ENCODE measurements around the gene CHI3L2. TPM values are rescaled to one million over a fixed set of nuclear protein-coding genes. Genes with fewer than 3 reads are reported as not detected.
A peak's percentile ranks its signal among the peaks of the same experiment; 100 is the strongest.

Gene CHI3L2
- total and polyA plus RNA-seq, 10 of the 15 experiments (the other 5 are each of a cell fraction or from before 2014, with no cell fraction given): 37.1 to 508 (median 98.3) TPM

- Histone ChIP-seq H4K20me1 (ENCODE audit: control insufficient read depth, insufficient read depth) (no peaks in the 10 kb centered on the region), H3K79me2 (ENCODE audit: control insufficient read depth, insufficient read depth, low read length) (peaks cover 59% of the 10 kb centered on the region), H3K9ac (ENCODE audit: control insufficient read depth, insufficient read depth, low read length) (peak overlapping the region; percentile 93), H3K9me3 (replicated peaks; ENCODE audit: control insufficient read depth, insufficient read depth, low read length) (no peaks in the 10 kb centered on the region), H3K27me3 (replicated peaks in 1 of 2; ENCODE audit: control insufficient read depth in 2 of 2, insufficient read depth in 2 of 2, low read length in 1 of 2) (no peaks in the 10 kb centered on the region), H3K4me3 (peak overlapping the region; percentile 87), H3K36me3 (ENCODE audit: control insufficient read depth in 2 of 2, insufficient read depth in 2 of 2, low read length in 1 of 2) (no peaks in the 10 kb centered on the region), H3K4me2 (ENCODE audit: control insufficient read depth, insufficient read depth) (peak overlapping the region; percentile 99), H3K4me1 (ENCODE audit: control insufficient read depth, insufficient read depth, low read length) (peaks cover 39% of the 10 kb centered on the region), H2AFZ (ENCODE audit: control insufficient read depth, low read depth, low read length) (no peak overlapping the region), H3K27ac (ENCODE audit: control insufficient read depth, insufficient read depth) (peak overlapping the region; percentile 92)
- intact Hi-C loops (cut with micrococcal nuclease; ENCODE audit: unreplicated experiment) (loop anchor here (1.0 to 5.0 kb wide), 5 partner anchors 13 to 414 kb away; partner anchors contain the start of genes CD53 and RAP1A), in situ Hi-C loops (cut with MboI) (no loop called here)
- DNase-seq (ENCODE audit: low read depth, low spot score): peak; percentile 77
- ChIA-PET POLR2A (interaction anchor here (1.4 to 2.1 kb wide), 3 partner anchors 10 to 16 kb away, joined by 7 to 27 read pairs (median 20); no protein-coding TSS in a partner anchor), CTCF (interaction anchor here (0.6 to 14.9 kb wide), 3 partner anchors 14 to 173 kb away, joined by 3 to 239 read pairs (median 4); no protein-coding TSS in a partner anchor), SMC1A (ENCODE audit: uncharacterized antibody, unreplicated experiment) (interaction anchor here (0.8 to 2.1 kb wide), 4 partner anchors 9 to 63 kb away, joined by 3 to 24 read pairs (median 11); no protein-coding TSS in a partner anchor), RAD21 (ENCODE audit: unreplicated experiment) (interaction anchor here (0.7 to 15.0 kb wide), 5 partner anchors 9 to 329 kb away, joined by 3 to 542 read pairs (median 3); no protein-coding TSS in a partner anchor)
- under 1% methylated on average over 23 of the region's 41 CpGs for WGBS (ENCODE audit: insufficient coverage, insufficient replicate concordance, low lambda C conversion rate, missing lambda C conversion rate)
- peak; percentile 57 for ATAC-seq
- FAIRE-seq: no peak
- BruUV-seq (replicated peaks): no TSS peak
- TF ChIP-seq ETV6 (conservative IDR thresholded peaks at IDR 0.05 in 1 of 2, IDR thresholded peaks at IDR 0.05 in 1 of 2; ENCODE audit: borderline replicate concordance in 1 of 2, low read depth in 1 of 2) (peak in 1 of 2 experiments; percentile 67; a peak in 2 of 4 replicates), NRF1 (conservative IDR thresholded peaks at IDR 0.05; ENCODE audit: low read depth, low read length) (0 out of 2 replicates have a peak, but pooled peaks have one; percentile 20), EGR1 (IDR thresholded peaks at IDR 0.05; ENCODE audit: borderline replicate concordance in 1 of 2, low read depth in 2 of 2, low read length in 2 of 2) (peak; percentile 15 to 98), CBX5 (IDR thresholded peaks at IDR 0.05; ENCODE audit: low read depth) (no peak), NBN (IDR thresholded peaks at IDR 0.05) (peak; percentile 45; the same call in 1 of the 2 replicates), CEBPZ (IDR thresholded peaks at IDR 0.05; ENCODE audit: low read depth, low read length) (no peak), EZH2 (IDR thresholded peaks at IDR 0.05; ENCODE audit: borderline replicate concordance, control insufficient read depth, low read depth, low read length) (no peak), JUNB (IDR thresholded peaks at IDR 0.05) (no peak), RUNX3 (IDR thresholded peaks at IDR 0.05; ENCODE audit: low read length) (no peak), MEF2A (IDR thresholded peaks at IDR 0.05; ENCODE audit: insufficient read depth, low read depth, low read length) (0 out of 2 replicates have a peak, but pooled peaks have one; percentile 40), GABPA (IDR thresholded peaks at IDR 0.05; ENCODE audit: low read depth) (no peak)
- TF ChIP-seq, protein P1, sequence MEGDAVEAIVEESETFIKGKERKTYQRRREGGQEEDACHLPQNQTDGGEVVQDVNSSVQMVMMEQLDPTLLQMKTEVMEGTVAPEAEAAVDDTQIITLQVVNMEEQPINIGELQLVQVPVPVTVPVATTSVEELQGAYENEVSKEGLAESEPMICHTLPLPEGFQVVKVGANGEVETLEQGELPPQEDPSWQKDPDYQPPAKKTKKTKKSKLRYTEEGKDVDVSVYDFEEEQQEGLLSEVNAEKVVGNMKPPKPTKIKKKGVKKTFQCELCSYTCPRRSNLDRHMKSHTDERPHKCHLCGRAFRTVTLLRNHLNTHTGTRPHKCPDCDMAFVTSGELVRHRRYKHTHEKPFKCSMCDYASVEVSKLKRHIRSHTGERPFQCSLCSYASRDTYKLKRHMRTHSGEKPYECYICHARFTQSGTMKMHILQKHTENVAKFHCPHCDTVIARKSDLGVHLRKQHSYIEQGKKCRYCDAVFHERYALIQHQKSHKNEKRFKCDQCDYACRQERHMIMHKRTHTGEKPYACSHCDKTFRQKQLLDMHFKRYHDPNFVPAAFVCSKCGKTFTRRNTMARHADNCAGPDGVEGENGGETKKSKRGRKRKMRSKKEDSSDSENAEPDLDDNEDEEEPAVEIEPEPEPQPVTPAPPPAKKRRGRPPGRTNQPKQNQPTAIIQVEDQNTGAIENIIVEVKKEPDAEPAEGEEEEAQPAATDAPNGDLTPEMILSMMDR (IDR thresholded peaks at IDR 0.05 in 2 of 3, conservative IDR thresholded peaks at IDR 0.05 in 1 of 3; ENCODE audit: control insufficient read depth in 2 of 3, extremely low read depth in 1 of 3, insufficient read depth in 1 of 3, low read depth in 3 of 3, low read length in 3 of 3): no peak
- TF ChIP-seq, protein P2, sequence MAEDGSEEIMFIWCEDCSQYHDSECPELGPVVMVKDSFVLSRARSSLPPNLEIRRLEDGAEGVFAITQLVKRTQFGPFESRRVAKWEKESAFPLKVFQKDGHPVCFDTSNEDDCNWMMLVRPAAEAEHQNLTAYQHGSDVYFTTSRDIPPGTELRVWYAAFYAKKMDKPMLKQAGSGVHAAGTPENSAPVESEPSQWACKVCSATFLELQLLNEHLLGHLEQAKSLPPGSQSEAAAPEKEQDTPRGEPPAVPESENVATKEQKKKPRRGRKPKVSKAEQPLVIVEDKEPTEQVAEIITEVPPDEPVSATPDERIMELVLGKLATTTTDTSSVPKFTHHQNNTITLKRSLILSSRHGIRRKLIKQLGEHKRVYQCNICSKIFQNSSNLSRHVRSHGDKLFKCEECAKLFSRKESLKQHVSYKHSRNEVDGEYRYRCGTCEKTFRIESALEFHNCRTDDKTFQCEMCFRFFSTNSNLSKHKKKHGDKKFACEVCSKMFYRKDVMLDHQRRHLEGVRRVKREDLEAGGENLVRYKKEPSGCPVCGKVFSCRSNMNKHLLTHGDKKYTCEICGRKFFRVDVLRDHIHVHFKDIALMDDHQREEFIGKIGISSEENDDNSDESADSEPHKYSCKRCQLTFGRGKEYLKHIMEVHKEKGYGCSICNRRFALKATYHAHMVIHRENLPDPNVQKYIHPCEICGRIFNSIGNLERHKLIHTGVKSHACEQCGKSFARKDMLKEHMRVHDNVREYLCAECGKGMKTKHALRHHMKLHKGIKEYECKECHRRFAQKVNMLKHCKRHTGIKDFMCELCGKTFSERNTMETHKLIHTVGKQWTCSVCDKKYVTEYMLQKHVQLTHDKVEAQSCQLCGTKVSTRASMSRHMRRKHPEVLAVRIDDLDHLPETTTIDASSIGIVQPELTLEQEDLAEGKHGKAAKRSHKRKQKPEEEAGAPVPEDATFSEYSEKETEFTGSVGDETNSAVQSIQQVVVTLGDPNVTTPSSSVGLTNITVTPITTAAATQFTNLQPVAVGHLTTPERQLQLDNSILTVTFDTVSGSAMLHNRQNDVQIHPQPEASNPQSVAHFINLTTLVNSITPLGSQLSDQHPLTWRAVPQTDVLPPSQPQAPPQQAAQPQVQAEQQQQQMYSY (CRISPR knock-in tag; IDR thresholded peaks at IDR 0.05): no peak
Measured at GRCh38 chr1:111203681-111204200, 23.8 kb upstream of the CHI3L2 start.

All from GM12878 (cell line).